Breast epithelium (tissue), 3 donors: ENCODE data around the gene SPTSSB.

Experiments
- POLR2A ChIP-seq: fragments of 450-650 bp; IDR thresholded peaks from one replicate; pipeline ENCODE4 v1.6.1; 2016; ENCODE audit warnings: antibody characterized with exemption, mild to moderate bottlenecking, moderate library complexity
- POLR2AphosphoS5 ChIP-seq, 3 donors: sonication (generic); formaldehyde crosslinking; IDR thresholded peaks; one replicate each; pipeline ENCODE4 v1.6.1; 2017; ENCODE audit warnings: antibody characterized with exemption in 3 of 3
- TF ChIP-seq, protein P1 (sequence below), 3 donors: fragments of 450-650 bp; IDR thresholded peaks; one replicate each; pipeline ENCODE4 v1.5.1; 2016 to 2017; ENCODE audit warnings: antibody characterized with exemption in 3 of 3, mild to moderate bottlenecking in 3 of 3, moderate library complexity in 3 of 3

GRCh38 chr3:161356287-161356686 lies 15.0 kb downstream of the SPTSSB start:
- TF ChIP-seq, protein P1, sequence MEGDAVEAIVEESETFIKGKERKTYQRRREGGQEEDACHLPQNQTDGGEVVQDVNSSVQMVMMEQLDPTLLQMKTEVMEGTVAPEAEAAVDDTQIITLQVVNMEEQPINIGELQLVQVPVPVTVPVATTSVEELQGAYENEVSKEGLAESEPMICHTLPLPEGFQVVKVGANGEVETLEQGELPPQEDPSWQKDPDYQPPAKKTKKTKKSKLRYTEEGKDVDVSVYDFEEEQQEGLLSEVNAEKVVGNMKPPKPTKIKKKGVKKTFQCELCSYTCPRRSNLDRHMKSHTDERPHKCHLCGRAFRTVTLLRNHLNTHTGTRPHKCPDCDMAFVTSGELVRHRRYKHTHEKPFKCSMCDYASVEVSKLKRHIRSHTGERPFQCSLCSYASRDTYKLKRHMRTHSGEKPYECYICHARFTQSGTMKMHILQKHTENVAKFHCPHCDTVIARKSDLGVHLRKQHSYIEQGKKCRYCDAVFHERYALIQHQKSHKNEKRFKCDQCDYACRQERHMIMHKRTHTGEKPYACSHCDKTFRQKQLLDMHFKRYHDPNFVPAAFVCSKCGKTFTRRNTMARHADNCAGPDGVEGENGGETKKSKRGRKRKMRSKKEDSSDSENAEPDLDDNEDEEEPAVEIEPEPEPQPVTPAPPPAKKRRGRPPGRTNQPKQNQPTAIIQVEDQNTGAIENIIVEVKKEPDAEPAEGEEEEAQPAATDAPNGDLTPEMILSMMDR (IDR thresholded peaks at IDR 0.05) = no peak
- no peak for TF ChIP-seq POLR2AphosphoS5 (IDR thresholded peaks at IDR 0.05)
- no peak for TF ChIP-seq POLR2A
